ENCODE results near the gene ADCY9.

Gene ADCY9

GRCh38 chr16:4101421-4102219 is 14.6 kb downstream of the ADCY9 start:
- in situ Hi-C loops (cut with HindIII; ENCODE audit: low pct_ligation_motif_present, low pct_unique_long_range_greater_than_20kb, low sequenced_read_pairs) = no loop called here
- no peak for DNase-seq

GRCh38 chr16:4098501-4098900 is 17.7 kb downstream of the ADCY9 start:
- in situ Hi-C loops (cut with HindIII; ENCODE audit: low pct_ligation_motif_present, low pct_unique_long_range_greater_than_20kb, low sequenced_read_pairs) = no loop called here

GRCh38 chr16:4097826-4098240 is 18.4 kb downstream of the ADCY9 start:
- in situ Hi-C loops (cut with HindIII; ENCODE audit: low pct_ligation_motif_present, low pct_unique_long_range_greater_than_20kb, low sequenced_read_pairs) = no loop called here
- no peak for DNase-seq

More at GRCh38 chr16:4098501-4098900, 17.7 kb downstream of the ADCY9 start:
- no peak for DNase-seq

- in situ Hi-C loops (cut with HindIII; ENCODE audit: low pct_ligation_motif_present, low pct_unique_long_range_greater_than_20kb, low sequenced_read_pairs) = no loop called here
- no peak for DNase-seq
These were observed 19.7 kb downstream of the ADCY9 start for GRCh38 chr16:4096509-4096908.

GRCh38 chr16:4094127-4094773 is 22.0 kb downstream of the ADCY9 start:
- in situ Hi-C loops (cut with HindIII; ENCODE audit: low pct_ligation_motif_present, low pct_unique_long_range_greater_than_20kb, low sequenced_read_pairs) = no loop called here
- no peak for DNase-seq

GRCh38 chr16:4093495-4094126 is 22.6 kb downstream of the ADCY9 start:
- DNase-seq = no peak
- in situ Hi-C loops (cut with HindIII; ENCODE audit: low pct_ligation_motif_present, low pct_unique_long_range_greater_than_20kb, low sequenced_read_pairs) = no loop called here

GRCh38 chr16:4092547-4093265 is 23.5 kb downstream of the ADCY9 start:
- in situ Hi-C loops (cut with HindIII; ENCODE audit: low pct_ligation_motif_present, low pct_unique_long_range_greater_than_20kb, low sequenced_read_pairs) = no loop called here
- no peak for DNase-seq

- no peak for DNase-seq
- in situ Hi-C loops (cut with HindIII; ENCODE audit: low pct_ligation_motif_present, low pct_unique_long_range_greater_than_20kb, low sequenced_read_pairs) = no loop called here
These were observed 24.8 kb downstream of the ADCY9 start for GRCh38 chr16:4091240-4092012.

- in situ Hi-C loops (cut with HindIII; ENCODE audit: low pct_ligation_motif_present, low pct_unique_long_range_greater_than_20kb, low sequenced_read_pairs) = no loop called here
- no peak for DNase-seq
These were observed 25.8 kb downstream of the ADCY9 start for GRCh38 chr16:4090351-4090851.

GRCh38 chr16:4089811-4090301 is 26.4 kb downstream of the ADCY9 start:
- no peak for DNase-seq
- in situ Hi-C loops (cut with HindIII; ENCODE audit: low pct_ligation_motif_present, low pct_unique_long_range_greater_than_20kb, low sequenced_read_pairs) = no loop called here

GRCh38 chr16:4089251-4089810 is 26.9 kb downstream of the ADCY9 start:
- in situ Hi-C loops (cut with HindIII; ENCODE audit: low pct_ligation_motif_present, low pct_unique_long_range_greater_than_20kb, low sequenced_read_pairs) = no loop called here
- DNase-seq = no peak

GRCh38 chr16:4087990-4088577 is 28.2 kb downstream of the ADCY9 start:
- no peak for DNase-seq
- in situ Hi-C loops (cut with HindIII; ENCODE audit: low pct_ligation_motif_present, low pct_unique_long_range_greater_than_20kb, low sequenced_read_pairs) = no loop called here

GRCh38 chr16:4087099-4087885 is 28.9 kb downstream of the ADCY9 start:
- in situ Hi-C loops (cut with HindIII; ENCODE audit: low pct_ligation_motif_present, low pct_unique_long_range_greater_than_20kb, low sequenced_read_pairs) = no loop called here
- no peak for DNase-seq

GRCh38 chr16:4086153-4086552 is 30.1 kb downstream of the ADCY9 start:
- in situ Hi-C loops (cut with HindIII; ENCODE audit: low pct_ligation_motif_present, low pct_unique_long_range_greater_than_20kb, low sequenced_read_pairs) = no loop called here
- no peak for DNase-seq

- DNase-seq = no peak
- in situ Hi-C loops (cut with HindIII; ENCODE audit: low pct_ligation_motif_present, low pct_unique_long_range_greater_than_20kb, low sequenced_read_pairs) = no loop called here
These were observed 30.8 kb downstream of the ADCY9 start for GRCh38 chr16:4085405-4085970.

- no peak for DNase-seq
- in situ Hi-C loops (cut with HindIII; ENCODE audit: low pct_ligation_motif_present, low pct_unique_long_range_greater_than_20kb, low sequenced_read_pairs) = no loop called here
These were observed 32.8 kb downstream of the ADCY9 start for GRCh38 chr16:4083347-4083870.

Measured in ACHN (cell line).